Lung (tissue), 13 donors: ENCODE measurements around the gene ZFYVE1. TPM values are rescaled to one million over a fixed set of nuclear protein-coding genes. Genes with fewer than 3 reads are reported as not detected.

Source experiments
- ATAC-seq: fragments of 200-7000 bp; cut with Tn5 transposase; one replicate; pipeline ENCODE4 v1.9.1; 2020; ENCODE audit warnings: moderate number of reproducible peaks; ENCODE audit not compliant: insufficient read depth, low FRiP score
- DNase-seq, 3 donors: peaks; one replicate each; pipeline ENCODE4 v3.0.0-alpha.2; 2013 to 2017
- H3K27ac ChIP-seq, 2 donors: one replicate each; pipeline ENCODE4 v1.5.1; 2013; ENCODE audit warnings: mild to moderate bottlenecking in 2 of 2, moderate library complexity in 2 of 2, control low read depth in 1 of 2, inconsistent platforms in 1 of 2, low read depth in 1 of 2, low read length in 1 of 2
- H3K27me3 ChIP-seq, 3 donors: one replicate each; pipeline ENCODE4 v1.5.1; 2013; ENCODE audit warnings: low read length in 2 of 3; ENCODE audit not compliant: control insufficient read depth in 3 of 3, insufficient read depth in 3 of 3
- H3K36me3 ChIP-seq, 4 donors: one replicate each; pipeline ENCODE4 v1.5.1; 2013; ENCODE audit warnings: low read length in 4 of 4, mild to moderate bottlenecking in 1 of 4, moderate library complexity in 1 of 4; ENCODE audit not compliant: control insufficient read depth in 4 of 4, insufficient read depth in 4 of 4
- H3K4me1 ChIP-seq, 5 donors: one replicate each; pipeline ENCODE4 v1.5.1; 2013; ENCODE audit warnings: low read length in 5 of 5, mild to moderate bottlenecking in 2 of 5, moderate library complexity in 1 of 5; ENCODE audit not compliant: control insufficient read depth in 5 of 5, insufficient read depth in 5 of 5
- H3K4me3 ChIP-seq: one replicate; pipeline ENCODE4 v1.5.1; 2013; ENCODE audit warnings: mild to moderate bottlenecking, control low read depth, moderate library complexity
- H3K9ac ChIP-seq, 2 donors: one replicate each; pipeline ENCODE4 v1.5.1; 2013; ENCODE audit warnings: low read length in 2 of 2, control low read depth in 1 of 2; ENCODE audit not compliant: insufficient read depth in 1 of 2
- H3K9me3 ChIP-seq, 4 donors: one replicate each; pipeline ENCODE4 v1.5.1; 2013; ENCODE audit warnings: low read length in 3 of 4, mild to moderate bottlenecking in 1 of 4, moderate library complexity in 1 of 4; ENCODE audit not compliant: control insufficient read depth in 4 of 4, insufficient read depth in 3 of 4
- CTCF ChIP-seq: IDR thresholded peaks from 2 replicates; pipeline ENCODE4 v1.5.1; 2012; ENCODE audit warnings: mild to moderate bottlenecking; ENCODE audit errors: control extremely low read depth, extremely low read depth
- WGBS, 2 donors: extraction: QIAGEN DNeasy Blood & Tissue Kit; methylation state at CpG; one replicate each; pipeline ENCODE4 v1.1.7; 2013; 5-methylcytosine and 5-hydroxymethylcytosine counted together
- polyA plus RNA-seq, 2 donors: library from polyadenylated mRNA; stranded (reverse); fragments of 200-250 nt; gene quantifications; one replicate each; pipeline ENCODE4 v1.2.1, GENCODE V29; 2013
- small RNA-seq: library from RNA; depleted of rRNA; stranded (forward); fragments of <200 nt; gene quantifications from one replicate; pipeline ENCODE3, GENCODE V24; 2014; ENCODE audit warnings: low replicate concordance
- total RNA-seq, 2 donors: library from RNA; depleted of rRNA in 1 of 2; stranded (reverse); fragments of >200 nt in 1 of 2; gene quantifications; one replicate each; pipeline ENCODE4 v1.2.1, GENCODE V29; 2014 to 2021
- donor health status: control.
- donor health status: control.
- donor health status: Bipolar disorder and iron deficiency.
- donor health status: healthy.
- donor health status: DM: yes; HTN: yes; CAD: no.

ZFYVE1 gene
- total and polyA plus RNA-seq, 4 donors = 4.1 to 17.7 (median 14.2) TPM

GRCh38 chr14:72924337-72924736 is 102.6 kb downstream of the ZFYVE1 start:
- ATAC-seq (no peak), DNase-seq (peak; percentile 47 to 66 (median 54))
- WGBS, 2 donors = 56 to 70% methylated on average over 5 of the region's 5 CpGs
- no peaks in the 10 kb centered on the region for H3K27me3 ChIP-seq
- no peak for TF ChIP-seq CTCF
- no peak overlapping the region for H3K27ac ChIP-seq
- no peak overlapping the region for H3K4me3 ChIP-seq
- no peaks in the 10 kb centered on the region for H3K36me3 ChIP-seq
- no peaks in the 10 kb centered on the region for H3K9me3 ChIP-seq
- H3K9ac ChIP-seq = no peak overlapping the region
- peaks cover 0 to 9% (median 2%) of the 10 kb centered on the region in 5 donors for H3K4me1 ChIP-seq

DNA sequence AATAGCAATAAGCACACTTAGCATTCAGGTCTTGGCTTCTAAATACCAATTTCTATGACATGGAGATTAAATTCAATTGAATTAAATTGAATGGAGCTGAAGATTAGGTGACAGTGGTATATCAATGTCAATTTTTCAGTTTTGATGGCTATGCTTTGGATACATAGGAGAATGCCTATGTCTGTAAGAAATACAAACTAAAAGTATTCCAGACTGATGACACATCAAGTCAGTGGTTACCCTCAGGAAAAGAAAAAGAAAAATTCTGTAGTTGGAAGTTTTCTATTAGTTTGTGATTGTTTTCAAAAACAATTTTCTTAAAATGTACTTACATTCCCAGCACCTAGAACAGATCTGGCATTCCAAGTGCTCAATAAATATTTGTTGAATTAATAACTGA is 105.5 kb downstream of the ZFYVE1 start:
- Histone ChIP-seq H3K9ac (no peak overlapping the region), H3K27me3 (no peaks in the 10 kb centered on the region), H3K27ac (no peak overlapping the region), H3K9me3 (no peaks in the 10 kb centered on the region), H3K4me3 (no peak overlapping the region), H3K4me1 (peaks cover 0 to 14% (median 9%) of the 10 kb centered on the region in 5 donors), H3K36me3 (no peaks in the 10 kb centered on the region)
- DNase-seq (no peak), ATAC-seq (no peak)
- no peak for TF ChIP-seq CTCF

DNA sequence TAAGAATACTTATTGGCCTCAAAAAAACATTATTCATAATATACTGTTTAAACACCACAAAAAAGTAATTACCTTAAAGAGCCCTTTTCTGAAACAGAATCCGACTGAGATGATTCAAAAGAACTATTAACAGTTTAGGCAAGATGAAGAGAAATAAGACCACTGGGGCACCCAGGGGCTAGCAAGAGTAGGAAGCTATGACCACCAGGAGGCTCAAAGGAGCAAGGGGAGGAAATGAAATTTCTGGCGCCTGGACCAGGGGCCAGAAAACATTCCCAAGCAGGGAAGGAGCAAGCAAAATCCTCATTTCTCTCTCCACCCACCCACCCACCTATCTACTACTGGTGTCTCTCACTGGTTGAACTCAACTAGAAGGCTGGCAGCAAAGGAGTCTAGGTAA is 106.9 kb downstream of the ZFYVE1 start:
- Histone ChIP-seq H3K9me3 (no peaks in the 10 kb centered on the region), H3K27ac (no peak overlapping the region), H3K27me3 (no peaks in the 10 kb centered on the region), H3K36me3 (no peaks in the 10 kb centered on the region), H3K9ac (no peak overlapping the region), H3K4me1 (peaks cover 0 to 10% (median 4%) of the 10 kb centered on the region in 5 donors), H3K4me3 (no peak overlapping the region)
- DNase-seq = no peak
- no peak for ATAC-seq
- 72% methylated on average over 2 of the region's 2 CpGs for WGBS, 2 donors
- TF ChIP-seq CTCF = no peak

Small RNA genes lying within 50 kb of the gene (small RNA-seq; reads per million reads assigned to genes)
- not detected for gene RN7SL586P

Other genes with a start within 250 kb of the ZFYVE1 start
- 1 to 10 TPM in 1 of 2 donors, under 1 TPM in 1; 0.74 to 3.9 TPM for gene DPF3, start 133.0 kb downstream of the ZFYVE1 start, total RNA-seq
- under 1 TPM; 0.17 to 0.30 TPM for gene DPF3, start 133.0 kb downstream of the ZFYVE1 start, polyA plus RNA-seq
- gene DCAF4, start 100.6 kb downstream of the ZFYVE1 start, total RNA-seq = 10 to 100 TPM; 12.9 to 13.5 TPM
- 1 to 10 TPM; 5.2 to 9.4 TPM for gene DCAF4, start 100.6 kb downstream of the ZFYVE1 start, polyA plus RNA-seq
- 100 to 1,000 TPM in 1 of 2 donors, 10 to 100 TPM in 1; 59.4 to 103 TPM for gene RBM25, start 31.4 kb upstream of the ZFYVE1 start, total RNA-seq
- gene RBM25, start 31.4 kb upstream of the ZFYVE1 start, polyA plus RNA-seq = 10 to 100 TPM; 27.9 to 50.7 TPM
- gene PSEN1, start 109.4 kb upstream of the ZFYVE1 start, total RNA-seq = 10 to 100 TPM; 52.7 to 64.7 TPM
- gene PSEN1, start 109.4 kb upstream of the ZFYVE1 start, polyA plus RNA-seq = 10 to 100 TPM; 33.6 to 48.6 TPM
- 10 to 100 TPM; 11.1 to 18.0 TPM for gene PAPLN, start 210.4 kb upstream of the ZFYVE1 start, total RNA-seq
- 1 to 10 TPM; 2.9 to 5.4 TPM for gene PAPLN, start 210.4 kb upstream of the ZFYVE1 start, polyA plus RNA-seq